ENCODE results near the gene CTPS2.

The CTPS2 gene

DNA sequence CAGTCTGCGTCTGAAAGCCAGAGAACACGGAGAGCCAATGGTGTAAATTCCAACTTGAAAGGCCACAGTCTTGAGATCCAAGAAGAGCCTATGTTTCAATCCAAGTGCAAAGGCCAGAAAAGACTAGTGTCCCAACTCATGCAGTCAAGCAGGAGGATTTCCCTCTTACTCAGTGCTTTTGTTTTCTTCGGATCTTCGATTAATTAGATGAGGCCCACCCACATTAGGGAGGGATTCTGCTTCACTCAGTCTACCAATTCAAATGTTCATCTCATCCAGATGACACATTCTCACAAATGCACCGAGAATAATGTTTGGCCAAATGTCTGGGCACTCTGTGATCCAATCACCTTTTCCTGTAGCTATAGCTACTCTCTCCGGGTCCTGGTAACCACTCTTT lies 154.0 kb downstream of the CTPS2 start:
- no peak for DNase-seq (ENCODE audit: low spot score)

DNA sequence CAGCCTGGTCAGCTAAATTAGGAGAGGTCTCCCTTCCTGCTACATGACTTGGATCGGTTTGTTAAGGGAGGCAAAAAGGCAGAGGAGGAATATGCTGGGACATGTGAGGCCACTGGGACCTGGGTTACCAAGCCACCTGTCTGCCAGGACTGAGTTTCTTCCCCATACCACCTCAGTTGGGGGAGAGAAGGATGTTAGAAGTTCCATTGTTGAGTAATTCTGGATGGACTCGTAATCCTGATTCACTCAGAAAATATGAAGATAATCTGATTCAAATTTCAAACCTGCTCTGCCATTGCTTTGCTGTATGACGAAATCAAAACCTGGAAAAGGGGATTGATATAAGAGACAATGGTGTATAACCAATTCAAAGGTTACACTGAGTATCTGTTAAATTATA lies 159.9 kb downstream of the CTPS2 start:
- no peak for DNase-seq (ENCODE audit: low spot score)

DNA sequence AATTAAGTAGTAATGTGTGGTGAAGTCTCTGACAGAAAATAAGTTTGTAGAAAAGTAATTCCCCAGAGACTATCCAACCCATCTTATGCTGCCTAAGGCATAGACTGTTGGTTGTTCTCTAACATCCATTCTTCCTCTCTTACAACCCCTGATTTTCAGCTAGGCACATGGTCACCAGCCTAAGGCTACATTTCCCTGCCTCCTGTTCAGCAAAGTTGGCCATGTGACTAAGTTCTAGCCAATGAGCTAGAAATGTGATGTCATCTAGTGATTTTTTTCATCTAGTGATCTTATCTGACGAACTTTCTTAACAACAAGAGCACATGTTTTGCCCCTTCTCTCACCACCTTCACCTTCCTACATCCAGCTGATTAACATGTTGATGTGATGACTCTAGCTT lies 164.8 kb downstream of the CTPS2 start:
- DNase-seq (ENCODE audit: low spot score), result no peak

DNA sequence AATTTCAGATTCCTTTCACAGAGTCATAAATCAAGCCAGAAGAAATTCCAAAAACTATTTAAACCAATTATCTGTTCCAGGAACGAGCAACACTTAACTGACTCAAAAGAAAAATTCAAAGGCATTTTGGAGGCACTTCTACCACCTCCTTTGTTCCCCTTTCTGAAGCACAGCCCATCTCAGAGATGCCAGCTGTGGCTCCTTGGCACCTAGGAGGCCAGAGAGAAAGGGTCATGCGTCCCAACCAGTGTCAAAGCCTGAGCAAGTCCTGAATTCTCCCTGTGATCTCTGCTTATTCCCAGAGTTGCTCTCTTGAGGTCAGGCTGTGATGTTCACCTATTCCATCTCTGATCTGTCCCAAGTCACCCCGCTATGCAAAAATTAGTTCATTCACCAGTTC lies 167.5 kb downstream of the CTPS2 start:
- DNase-seq (ENCODE audit: low spot score), result no peak
